NCI-H446 (cell line): ENCODE results near the gene BDKRB1.

ENCODE experiments used
- DNase-seq, 2 experiments: peaks; one replicate each; lab custom pipeline; 2025; lab: John Stamatoyannopoulos, UW

Gene BDKRB1

GRCh38 chr14:96255501-96256366 is at the start of gene BDKRB1:
Gene BDKRB1, plus strand, starts transcription at chr14:96256210. Its CDS starts 7,473 bp downstream, at chr14:96263683.
- no peak for DNase-seq

DNA sequence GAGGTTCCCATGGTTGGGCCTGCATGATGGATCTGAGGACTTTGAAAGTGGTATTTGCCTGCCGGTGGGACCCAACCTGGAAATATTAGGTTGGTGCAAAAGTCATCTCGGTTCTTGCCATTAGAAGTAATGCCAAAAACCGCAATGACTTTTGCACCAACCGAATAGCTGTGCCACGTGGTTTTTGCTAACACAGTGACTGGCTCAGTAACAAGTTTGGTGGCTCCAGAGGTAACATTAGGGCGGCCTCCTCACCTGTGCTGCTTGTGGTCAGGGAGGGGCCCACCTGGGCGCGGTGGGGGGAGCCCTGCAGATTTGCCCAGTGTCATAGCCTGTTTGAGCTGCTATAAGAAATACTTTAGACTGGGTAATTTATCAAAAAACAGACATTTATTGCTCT is 49.5 kb upstream of the BDKRB1 start:
- DNase-seq: no peak

DNA sequence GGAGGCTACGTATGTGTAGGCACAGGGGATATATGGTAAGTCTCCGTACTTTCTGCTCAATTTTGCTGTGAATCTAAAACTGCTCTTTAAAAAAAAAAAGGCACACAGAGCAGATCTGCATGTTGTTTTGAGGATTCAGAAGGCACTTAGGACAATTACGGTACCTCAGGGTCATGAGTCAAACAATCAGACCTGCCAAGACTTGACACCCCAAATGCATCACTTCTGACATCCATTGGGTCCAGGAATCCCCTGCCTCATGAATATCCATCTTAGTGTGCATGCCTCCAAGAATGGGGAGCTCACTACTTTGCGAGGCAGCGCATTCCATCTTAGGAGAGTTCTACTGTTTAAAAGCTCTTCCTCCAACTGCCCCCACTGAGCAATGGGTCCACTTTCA is 48.3 kb upstream of the BDKRB1 start:
- no peak for DNase-seq

DNA sequence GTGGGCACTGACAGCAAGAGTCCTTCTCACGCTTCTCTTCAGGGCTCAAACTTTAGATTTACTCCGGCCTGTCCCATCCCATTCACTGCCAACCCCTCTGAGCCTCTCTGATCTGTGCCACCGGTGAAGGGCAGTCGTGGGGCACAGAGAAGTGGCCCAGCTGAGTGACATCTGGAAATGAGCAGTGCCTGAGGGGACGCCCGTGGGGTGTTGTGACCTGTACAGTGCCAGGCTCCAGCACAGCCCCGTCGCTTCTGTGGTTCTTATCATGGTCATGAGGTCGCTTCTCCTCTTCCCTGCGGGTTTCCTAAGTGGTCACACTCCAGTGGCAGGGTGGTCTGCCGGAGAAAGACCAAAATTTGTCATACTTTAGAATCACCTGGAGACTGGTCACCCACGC is 47.3 kb upstream of the BDKRB1 start:
- no peak for DNase-seq

- DNase-seq: no peak
These were observed 43.9 kb upstream of the BDKRB1 start for GRCh38 chr14:96212140-96212539.

DNA sequence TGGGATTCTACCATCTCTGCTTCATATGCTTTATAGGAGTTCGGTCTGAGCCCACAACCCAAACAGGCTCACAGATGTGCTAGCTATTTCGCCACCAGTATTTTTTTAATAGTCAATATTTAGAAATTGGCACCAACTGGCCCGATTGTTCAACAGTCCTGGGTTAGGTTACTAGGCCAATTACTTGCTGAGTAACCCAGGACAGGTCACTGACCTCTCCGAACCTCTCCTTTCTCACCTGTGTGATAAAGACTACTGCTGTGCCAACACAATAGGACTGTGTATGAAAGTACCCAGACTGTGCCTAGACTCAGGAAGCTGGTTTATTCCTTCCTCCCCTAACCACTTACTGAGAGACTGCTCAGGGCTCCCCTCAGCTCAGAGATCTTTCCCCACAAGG is 43.1 kb upstream of the BDKRB1 start:
- DNase-seq: no peak

DNA sequence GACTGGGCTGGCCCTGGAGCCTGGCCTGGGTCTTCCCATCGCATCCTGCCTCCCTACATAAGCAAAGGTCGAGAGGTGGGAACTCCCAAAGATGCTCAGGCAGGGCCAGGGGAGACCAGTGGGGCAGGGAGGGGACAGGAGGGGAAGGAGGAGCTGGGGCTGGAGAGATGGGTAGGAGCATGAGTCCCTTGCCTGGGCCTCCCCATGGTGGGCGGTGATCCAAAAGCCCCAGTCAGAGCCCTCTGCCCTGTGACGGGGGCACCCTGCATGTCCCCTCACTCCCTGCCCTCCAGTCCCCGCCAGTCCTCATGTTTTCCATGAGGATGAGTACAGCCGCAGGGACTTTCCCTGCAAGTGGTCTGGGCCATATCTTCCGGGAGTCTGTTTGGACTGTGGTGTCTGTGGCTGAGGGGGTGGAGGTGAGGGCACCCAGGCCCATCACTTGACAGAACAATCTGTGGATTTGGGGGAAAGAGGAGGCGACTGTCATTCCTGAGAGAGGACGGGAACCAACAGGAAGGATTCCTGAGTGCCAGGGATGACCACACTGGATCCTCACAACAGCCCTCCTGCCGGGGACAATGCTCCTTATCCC is 42.0 kb upstream of the BDKRB1 start:
- no peak for DNase-seq

DNA sequence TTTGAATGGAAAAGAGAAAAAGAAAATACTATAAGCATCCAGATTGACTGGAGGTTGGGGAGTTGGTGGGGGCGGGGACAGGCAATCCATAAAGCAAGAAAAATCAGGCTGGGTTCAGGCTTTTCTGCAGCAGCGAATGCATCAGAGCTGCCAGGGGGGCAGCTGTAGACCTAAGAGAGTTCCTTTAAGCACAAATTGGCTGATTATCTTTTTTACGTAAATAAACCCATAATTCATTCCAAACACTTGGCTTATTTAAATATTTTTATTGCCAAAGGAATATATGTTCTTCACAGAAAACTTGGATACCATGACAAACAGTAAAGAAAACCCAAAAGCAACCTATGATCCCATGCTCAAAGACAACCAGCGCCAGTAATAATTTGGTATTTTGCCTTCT is 41.2 kb upstream of the BDKRB1 start:
- no peak for DNase-seq

GRCh38 chr14:96215452-96216244 is 40.4 kb upstream of the BDKRB1 start:
- DNase-seq: no peak

GRCh38 chr14:96216627-96217026 is 39.4 kb upstream of the BDKRB1 start:
- DNase-seq: no peak

DNA sequence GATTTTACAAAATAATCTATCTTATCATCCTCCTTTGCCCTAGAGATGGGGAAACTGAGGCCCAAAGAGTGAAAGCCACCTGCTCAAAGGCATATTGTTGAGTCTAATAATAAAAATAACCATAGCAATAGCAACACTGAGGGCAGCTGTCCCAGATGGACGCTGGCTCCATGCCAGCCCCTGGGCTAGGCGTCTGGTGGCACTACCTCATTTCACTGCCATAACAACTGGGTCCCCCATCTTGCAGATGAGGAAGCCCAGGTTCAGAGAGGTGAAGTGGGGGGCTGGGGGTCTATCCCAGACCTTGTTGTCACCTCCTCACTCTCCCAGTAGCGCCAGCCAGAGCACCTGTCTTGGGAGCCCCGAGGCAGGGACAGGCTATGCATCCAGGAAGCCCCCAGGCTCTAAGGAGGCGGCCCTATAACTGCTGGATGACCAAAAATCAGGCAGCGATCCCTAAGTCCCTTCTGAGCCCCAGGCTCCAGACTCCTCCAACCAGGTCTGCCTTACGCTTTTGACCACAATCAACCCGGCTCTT is 38.6 kb upstream of the BDKRB1 start:
- no peak for DNase-seq

- no peak for DNase-seq
These were observed 34.8 kb upstream of the BDKRB1 start for GRCh38 chr14:96221109-96221650.

DNA sequence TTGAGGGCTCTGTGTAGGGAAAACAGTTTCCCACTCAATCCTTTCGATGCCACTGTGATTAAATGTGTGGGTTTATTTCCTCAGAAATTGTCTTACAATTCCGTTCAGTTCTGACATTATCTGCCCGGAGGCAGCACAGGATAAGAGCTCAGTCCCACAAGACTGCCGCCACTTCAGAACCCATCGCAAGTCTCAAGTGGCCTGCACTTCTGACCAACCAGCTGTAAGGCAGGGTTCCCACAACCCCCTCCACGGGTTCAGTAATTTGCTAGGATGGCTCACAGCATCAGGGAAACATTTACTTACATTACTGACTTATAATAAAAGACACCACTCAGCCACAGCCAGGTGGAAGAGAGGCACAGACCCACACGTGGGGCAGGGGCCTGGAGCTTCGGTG is 34.2 kb upstream of the BDKRB1 start:
- DNase-seq: no peak

GRCh38 chr14:96224480-96225096 is 31.4 kb upstream of the BDKRB1 start:
- no peak for DNase-seq

DNA sequence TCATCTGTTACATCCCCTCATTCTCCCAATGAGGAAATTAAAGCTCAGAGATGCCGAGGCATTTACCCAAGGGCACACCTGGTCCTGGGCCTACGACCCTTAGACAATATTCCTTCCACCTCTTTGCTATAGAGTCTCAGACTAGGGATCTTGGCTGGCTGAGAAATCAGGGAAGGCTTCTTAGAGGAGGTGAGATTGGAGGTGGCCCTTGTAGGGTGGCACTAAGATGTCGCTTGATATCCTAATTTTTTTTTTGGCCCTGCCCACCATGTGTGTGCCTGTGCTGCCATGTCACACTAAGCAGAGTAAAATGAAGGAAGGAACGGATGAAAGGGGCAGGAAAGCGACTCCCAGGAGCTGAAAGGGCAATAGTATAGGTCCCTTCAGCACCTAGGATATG is 30.8 kb upstream of the BDKRB1 start:
- DNase-seq: no peak

- DNase-seq: no peak
These were observed 30.3 kb upstream of the BDKRB1 start for GRCh38 chr14:96225745-96226151.

GRCh38 chr14:96227428-96227827 is 28.6 kb upstream of the BDKRB1 start:
- DNase-seq: no peak

GRCh38 chr14:96229315-96229714 is 26.7 kb upstream of the BDKRB1 start:
- no peak for DNase-seq

DNA sequence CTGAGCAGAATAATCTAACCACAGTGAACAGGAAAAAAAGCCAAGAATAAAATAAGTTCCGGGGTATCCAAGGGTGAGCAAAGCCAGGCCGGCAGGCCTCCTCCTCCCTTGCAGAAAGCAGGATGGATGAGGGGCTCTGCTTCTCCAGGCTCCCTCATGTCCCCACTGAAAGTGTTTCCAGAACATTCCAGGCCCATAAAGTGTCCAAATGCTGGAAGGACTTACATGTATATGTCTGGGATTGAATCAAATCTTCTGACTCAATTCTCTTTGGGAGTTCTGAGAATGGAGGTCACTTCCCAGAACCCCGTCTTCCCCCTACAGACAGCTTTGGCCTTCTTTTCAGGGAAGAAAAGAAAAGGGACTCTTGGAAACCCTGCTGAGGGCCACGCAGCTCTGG is 25.0 kb upstream of the BDKRB1 start:
- DNase-seq: no peak

GRCh38 chr14:96231526-96232130 is 24.4 kb upstream of the BDKRB1 start:
- peak; percentile 7 to 40 for DNase-seq

DNA sequence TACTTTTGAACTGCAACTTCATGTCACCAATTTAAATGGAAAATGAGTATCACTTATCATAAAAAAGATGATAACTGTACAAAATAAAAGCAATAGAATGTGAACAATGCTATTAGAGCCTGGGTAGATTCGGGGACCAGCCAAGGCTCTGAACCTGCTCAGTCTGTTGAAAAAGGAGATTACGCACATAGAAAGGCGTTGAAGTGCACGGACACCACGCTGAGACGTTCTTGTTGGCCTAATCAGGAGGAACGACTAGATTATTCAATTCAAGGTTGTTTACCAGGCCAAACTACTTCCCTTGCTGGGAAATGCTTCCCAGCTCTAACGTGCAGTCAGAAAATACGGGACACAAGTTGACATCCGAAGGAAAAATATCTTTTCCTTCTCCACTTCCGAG is 23.5 kb upstream of the BDKRB1 start:
- no peak for DNase-seq
